ENCODE measurements around the gene EFR3B. TPM values are rescaled to one million over a fixed set of nuclear protein-coding genes. Genes with fewer than 3 reads are reported as not detected.

The EFR3B gene
- total and polyA plus RNA-seq, 2 of the 13 experiments (the other 11 are each of a cell fraction or from before 2014, with no cell fraction given) = 0.42 TPM

DNA sequence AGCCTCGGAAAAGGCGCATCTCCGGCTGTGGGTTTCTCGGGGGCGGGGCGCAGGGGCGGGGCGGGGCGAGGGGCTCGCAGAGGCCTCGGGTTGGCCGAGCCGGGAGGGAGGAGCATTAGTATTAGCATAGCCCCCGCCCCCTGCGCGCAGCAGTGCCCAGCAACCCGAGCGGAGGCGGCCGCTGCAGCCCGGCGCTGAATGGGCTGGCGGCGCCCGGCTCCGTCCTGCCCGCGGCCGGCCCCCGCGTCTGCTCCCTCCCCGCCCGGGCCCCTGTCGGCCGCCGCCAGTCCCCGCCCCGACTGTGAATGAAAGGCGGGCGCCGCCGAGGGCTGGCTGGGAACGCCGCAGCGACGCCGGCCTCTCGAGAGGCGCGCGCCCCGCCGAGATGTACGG lies at the start of gene EFR3B (continued):
- TF ChIP-seq, protein P1, sequence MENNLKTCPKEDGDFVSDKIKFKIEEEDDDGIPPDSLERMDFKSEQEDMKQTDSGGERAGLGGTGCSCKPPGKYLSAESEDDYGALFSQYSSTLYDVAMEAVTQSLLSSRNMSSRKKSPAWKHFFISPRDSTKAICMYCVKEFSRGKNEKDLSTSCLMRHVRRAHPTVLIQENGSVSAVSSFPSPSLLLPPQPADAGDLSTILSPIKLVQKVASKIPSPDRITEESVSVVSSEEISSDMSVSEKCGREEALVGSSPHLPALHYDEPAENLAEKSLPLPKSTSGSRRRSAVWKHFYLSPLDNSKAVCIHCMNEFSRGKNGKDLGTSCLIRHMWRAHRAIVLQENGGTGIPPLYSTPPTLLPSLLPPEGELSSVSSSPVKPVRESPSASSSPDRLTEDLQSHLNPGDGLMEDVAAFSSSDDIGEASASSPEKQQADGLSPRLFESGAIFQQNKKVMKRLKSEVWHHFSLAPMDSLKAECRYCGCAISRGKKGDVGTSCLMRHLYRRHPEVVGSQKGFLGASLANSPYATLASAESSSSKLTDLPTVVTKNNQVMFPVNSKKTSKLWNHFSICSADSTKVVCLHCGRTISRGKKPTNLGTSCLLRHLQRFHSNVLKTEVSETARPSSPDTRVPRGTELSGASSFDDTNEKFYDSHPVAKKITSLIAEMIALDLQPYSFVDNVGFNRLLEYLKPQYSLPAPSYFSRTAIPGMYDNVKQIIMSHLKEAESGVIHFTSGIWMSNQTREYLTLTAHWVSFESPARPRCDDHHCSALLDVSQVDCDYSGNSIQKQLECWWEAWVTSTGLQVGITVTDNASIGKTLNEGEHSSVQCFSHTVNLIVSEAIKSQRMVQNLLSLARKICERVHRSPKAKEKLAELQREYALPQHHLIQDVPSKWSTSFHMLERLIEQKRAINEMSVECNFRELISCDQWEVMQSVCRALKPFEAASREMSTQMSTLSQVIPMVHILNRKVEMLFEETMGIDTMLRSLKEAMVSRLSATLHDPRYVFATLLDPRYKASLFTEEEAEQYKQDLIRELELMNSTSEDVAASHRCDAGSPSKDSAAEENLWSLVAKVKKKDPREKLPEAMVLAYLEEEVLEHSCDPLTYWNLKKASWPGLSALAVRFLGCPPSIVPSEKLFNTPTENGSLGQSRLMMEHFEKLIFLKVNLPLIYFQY (CRISPR knock-in tag; IDR thresholded peaks at IDR 0.05; ENCODE audit: borderline replicate concordance) = 0 out of 2 replicates have a peak, but pooled peaks have one; percentile 23
- TF ChIP-seq, protein P2, sequence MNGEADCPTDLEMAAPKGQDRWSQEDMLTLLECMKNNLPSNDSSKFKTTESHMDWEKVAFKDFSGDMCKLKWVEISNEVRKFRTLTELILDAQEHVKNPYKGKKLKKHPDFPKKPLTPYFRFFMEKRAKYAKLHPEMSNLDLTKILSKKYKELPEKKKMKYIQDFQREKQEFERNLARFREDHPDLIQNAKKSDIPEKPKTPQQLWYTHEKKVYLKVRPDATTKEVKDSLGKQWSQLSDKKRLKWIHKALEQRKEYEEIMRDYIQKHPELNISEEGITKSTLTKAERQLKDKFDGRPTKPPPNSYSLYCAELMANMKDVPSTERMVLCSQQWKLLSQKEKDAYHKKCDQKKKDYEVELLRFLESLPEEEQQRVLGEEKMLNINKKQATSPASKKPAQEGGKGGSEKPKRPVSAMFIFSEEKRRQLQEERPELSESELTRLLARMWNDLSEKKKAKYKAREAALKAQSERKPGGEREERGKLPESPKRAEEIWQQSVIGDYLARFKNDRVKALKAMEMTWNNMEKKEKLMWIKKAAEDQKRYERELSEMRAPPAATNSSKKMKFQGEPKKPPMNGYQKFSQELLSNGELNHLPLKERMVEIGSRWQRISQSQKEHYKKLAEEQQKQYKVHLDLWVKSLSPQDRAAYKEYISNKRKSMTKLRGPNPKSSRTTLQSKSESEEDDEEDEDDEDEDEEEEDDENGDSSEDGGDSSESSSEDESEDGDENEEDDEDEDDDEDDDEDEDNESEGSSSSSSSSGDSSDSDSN (CRISPR knock-in tag; IDR thresholded peaks at IDR 0.05) = peak; percentile 43; the same call in 1 of the 2 replicates
- 0 out of 2 replicates have a peak, but pooled peaks have one; percentile 11 for TF ChIP-seq BCL6 (CRISPR knock-in tag; IDR thresholded peaks at IDR 0.05)
- peak; percentile 18; the same call in 1 of the 2 replicates for TF ChIP-seq KDM2A (CRISPR knock-in tag; IDR thresholded peaks at IDR 0.05; ENCODE audit: borderline replicate concordance, low read depth)
- TF ChIP-seq SP1 (IDR thresholded peaks at IDR 0.05) = no peak
- peak; percentile 30; the same call in 1 of the 2 replicates for TF ChIP-seq SP1 (CRISPR knock-in tag; IDR thresholded peaks at IDR 0.05)
- TF ChIP-seq ZNF597 (CRISPR knock-in tag; IDR thresholded peaks at IDR 0.05) = no peak
- TF ChIP-seq KLF15 (CRISPR knock-in tag; IDR thresholded peaks at IDR 0.05; ENCODE audit: borderline replicate concordance) = no peak
- no peak for TF ChIP-seq SNAPC4 (CRISPR knock-in tag; IDR thresholded peaks at IDR 0.05)
- no peak for TF ChIP-seq SETDB1 (CRISPR knock-in tag; IDR thresholded peaks at IDR 0.05; ENCODE audit: borderline replicate concordance)
- TF ChIP-seq TAF15 (IDR thresholded peaks at IDR 0.05; ENCODE audit: low read depth, low read length, poor library complexity, severe bottlenecking) = no peak
- TF ChIP-seq KMT2A (CRISPR knock-in tag; IDR thresholded peaks at IDR 0.05) = 0 out of 2 replicates have a peak, but pooled peaks have one; percentile 34
- peak; percentile 56; the same call in 1 of the 2 replicates for TF ChIP-seq SALL2 (CRISPR knock-in tag; IDR thresholded peaks at IDR 0.05)
- no peak for TF ChIP-seq ZBTB3 (CRISPR knock-in tag; IDR thresholded peaks at IDR 0.05; ENCODE audit: borderline replicate concordance, low read depth)
- TF ChIP-seq ZFX (CRISPR knock-in tag; IDR thresholded peaks at IDR 0.05; ENCODE audit: low read depth) = peak; percentile 29
- TF ChIP-seq ATF3 (CRISPR knock-in tag; IDR thresholded peaks at IDR 0.05) = no peak
- 0 out of 2 replicates have a peak, but pooled peaks have one; percentile 37 for TF ChIP-seq ZNF329 (CRISPR knock-in tag; IDR thresholded peaks at IDR 0.05; ENCODE audit: low read depth)
